GM18868 (cell line): ENCODE data around the gene NRXN2.

ENCODE experiments used
- ATAC-seq: cut with Tn5 transposase; IDR thresholded peaks from one replicate; pipeline ENCODE4 v1.9.1; 2021; ENCODE audit warnings: mild to moderate bottlenecking, moderate library complexity; ENCODE audit not compliant: unreplicated experiment

Gene NRXN2

GRCh38 chr11:64654439-64654838 is 68.6 kb downstream of the NRXN2 start:
- no peak for ATAC-seq

GRCh38 chr11:64653388-64653973 is 69.5 kb downstream of the NRXN2 start:
- ATAC-seq, result no peak

GRCh38 chr11:64652586-64653387 is 70.2 kb downstream of the NRXN2 start:
- no peak for ATAC-seq

GRCh38 chr11:64650923-64651523 is 72.0 kb downstream of the NRXN2 start:
- no peak for ATAC-seq

GRCh38 chr11:64649291-64649697 is 73.7 kb downstream of the NRXN2 start:
- ATAC-seq, result no peak

GRCh38 chr11:64648551-64648950 is 74.4 kb downstream of the NRXN2 start:
- no peak for ATAC-seq

- no peak for ATAC-seq
Measured at GRCh38 chr11:64647019-64647779, 75.8 kb downstream of the NRXN2 start.

- no peak for ATAC-seq
Measured at GRCh38 chr11:64644647-64645275, 78.2 kb downstream of the NRXN2 start.

- no peak for ATAC-seq
Measured at GRCh38 chr11:64643920-64644646, 78.9 kb downstream of the NRXN2 start.

- no peak for ATAC-seq
Measured at GRCh38 chr11:64643256-64643881, 79.6 kb downstream of the NRXN2 start.

- no peak for ATAC-seq
Measured at GRCh38 chr11:64642871-64643255, 80.1 kb downstream of the NRXN2 start.

- ATAC-seq, result no peak
Measured at GRCh38 chr11:64642418-64642735, 80.6 kb downstream of the NRXN2 start.

GRCh38 chr11:64641596-64642417 is 81.2 kb downstream of the NRXN2 start:
- ATAC-seq, result no peak

- no peak for ATAC-seq
Measured at GRCh38 chr11:64639885-64640284, 83.1 kb downstream of the NRXN2 start.

- ATAC-seq, result no peak
Measured at GRCh38 chr11:64638829-64639228, 84.2 kb downstream of the NRXN2 start.

- ATAC-seq, result no peak
Measured at GRCh38 chr11:64638018-64638665, 84.9 kb downstream of the NRXN2 start.

GRCh38 chr11:64637334-64638017 is 85.5 kb downstream of the NRXN2 start:
- ATAC-seq, result no peak

- no peak for ATAC-seq
Measured at GRCh38 chr11:64633555-64634159, 89.3 kb downstream of the NRXN2 start.
